GM12878 (cell line): ENCODE measurements around the gene CDK5RAP3.

Source experiments
- CBFB ChIP-seq: IDR thresholded peaks from 2 replicates; pipeline ENCODE4 v1.6.1; 2016; ENCODE audit warnings: antibody characterized with exemption, low read depth
- EP300 ChIP-seq, 2 experiments: fragments of 150-350 bp in 1 of 2; IDR thresholded peaks; 2 replicates each; pipeline ENCODE4 v1.6.1; 2011 to 2012; ENCODE audit warnings: low read depth in 2 of 2, low read length in 2 of 2, borderline replicate concordance in 1 of 2, improper control_type of control experiment in 1 of 2, inconsistent platforms in 1 of 2; ENCODE audit not compliant: control insufficient read depth in 1 of 2
- FOXM1 ChIP-seq: IDR thresholded peaks from 2 replicates; pipeline ENCODE4 v1.6.1; 2012; ENCODE audit warnings: low read depth, mild to moderate bottlenecking, inconsistent platforms, low read length, moderate library complexity
- POLR2A ChIP-seq: IDR thresholded peaks from 2 replicates; pipeline ENCODE4 v1.6.1; 2011; ENCODE audit warnings: low read depth, mild to moderate bottlenecking, low read length
- SMC3 ChIP-seq: IDR thresholded peaks from 2 replicates; pipeline ENCODE4 v1.6.1; 2011; ENCODE audit warnings: low read length, improper control_type of control experiment, borderline replicate concordance
- YY1 ChIP-seq: IDR thresholded peaks from 2 replicates; pipeline ENCODE4 v1.6.1; 2011; ENCODE audit warnings: low read depth, mild to moderate bottlenecking, low read length
- TF ChIP-seq, protein P1 (sequence below), 3 experiments: IDR thresholded peaks in 2 of 3; conservative IDR thresholded peaks in 1 of 3; 2 replicates each; pipeline ENCODE4 v1.5.1; 2011; ENCODE audit warnings: low read depth in 3 of 3, low read length in 3 of 3, mild to moderate bottlenecking in 3 of 3, control low read depth in 2 of 3, moderate library complexity in 2 of 3, inconsistent platforms in 1 of 3, mixed read lengths in 1 of 3; ENCODE audit not compliant: control insufficient read depth in 2 of 3, insufficient read depth in 1 of 3; ENCODE audit errors: extremely low read depth in 1 of 3
- TF ChIP-seq, protein P2 (sequence below): fragments of 450-650 bp; IDR thresholded peaks from 2 replicates; pipeline ENCODE4 v1.6.1; 2016; ENCODE audit warnings: mild to moderate bottlenecking

DNA sequence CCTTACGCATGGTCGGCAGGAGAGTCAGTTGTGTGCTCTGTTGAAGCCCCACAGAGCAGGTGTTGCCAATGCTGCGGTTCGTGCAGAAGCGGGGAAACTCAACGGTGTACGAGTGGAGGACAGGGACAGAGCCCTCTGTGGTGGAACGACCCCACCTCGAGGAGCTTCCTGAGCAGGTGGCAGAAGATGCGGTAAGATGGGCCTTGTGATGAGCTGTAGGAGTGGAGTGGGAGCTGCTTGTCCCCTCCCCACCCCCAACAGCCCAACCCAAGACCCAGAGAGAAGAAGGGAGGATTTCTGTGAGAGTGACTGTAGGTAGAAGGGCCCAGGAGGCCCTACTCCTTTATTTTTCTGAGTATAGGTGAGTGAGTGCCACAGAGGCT is 4.9 kb downstream of the CDK5RAP3 start:
- TF ChIP-seq EP300 (IDR thresholded peaks at IDR 0.05; ENCODE audit: borderline replicate concordance in 1 of 2, control insufficient read depth in 1 of 2, low read depth in 2 of 2, low read length in 2 of 2): no peak
- TF ChIP-seq, protein P1, sequence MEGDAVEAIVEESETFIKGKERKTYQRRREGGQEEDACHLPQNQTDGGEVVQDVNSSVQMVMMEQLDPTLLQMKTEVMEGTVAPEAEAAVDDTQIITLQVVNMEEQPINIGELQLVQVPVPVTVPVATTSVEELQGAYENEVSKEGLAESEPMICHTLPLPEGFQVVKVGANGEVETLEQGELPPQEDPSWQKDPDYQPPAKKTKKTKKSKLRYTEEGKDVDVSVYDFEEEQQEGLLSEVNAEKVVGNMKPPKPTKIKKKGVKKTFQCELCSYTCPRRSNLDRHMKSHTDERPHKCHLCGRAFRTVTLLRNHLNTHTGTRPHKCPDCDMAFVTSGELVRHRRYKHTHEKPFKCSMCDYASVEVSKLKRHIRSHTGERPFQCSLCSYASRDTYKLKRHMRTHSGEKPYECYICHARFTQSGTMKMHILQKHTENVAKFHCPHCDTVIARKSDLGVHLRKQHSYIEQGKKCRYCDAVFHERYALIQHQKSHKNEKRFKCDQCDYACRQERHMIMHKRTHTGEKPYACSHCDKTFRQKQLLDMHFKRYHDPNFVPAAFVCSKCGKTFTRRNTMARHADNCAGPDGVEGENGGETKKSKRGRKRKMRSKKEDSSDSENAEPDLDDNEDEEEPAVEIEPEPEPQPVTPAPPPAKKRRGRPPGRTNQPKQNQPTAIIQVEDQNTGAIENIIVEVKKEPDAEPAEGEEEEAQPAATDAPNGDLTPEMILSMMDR (IDR thresholded peaks at IDR 0.05 in 2 of 3, conservative IDR thresholded peaks at IDR 0.05 in 1 of 3; ENCODE audit: control insufficient read depth in 2 of 3, extremely low read depth in 1 of 3, insufficient read depth in 1 of 3, low read depth in 3 of 3, low read length in 3 of 3): no peak
- TF ChIP-seq CBFB: no peak
- TF ChIP-seq, protein P2, sequence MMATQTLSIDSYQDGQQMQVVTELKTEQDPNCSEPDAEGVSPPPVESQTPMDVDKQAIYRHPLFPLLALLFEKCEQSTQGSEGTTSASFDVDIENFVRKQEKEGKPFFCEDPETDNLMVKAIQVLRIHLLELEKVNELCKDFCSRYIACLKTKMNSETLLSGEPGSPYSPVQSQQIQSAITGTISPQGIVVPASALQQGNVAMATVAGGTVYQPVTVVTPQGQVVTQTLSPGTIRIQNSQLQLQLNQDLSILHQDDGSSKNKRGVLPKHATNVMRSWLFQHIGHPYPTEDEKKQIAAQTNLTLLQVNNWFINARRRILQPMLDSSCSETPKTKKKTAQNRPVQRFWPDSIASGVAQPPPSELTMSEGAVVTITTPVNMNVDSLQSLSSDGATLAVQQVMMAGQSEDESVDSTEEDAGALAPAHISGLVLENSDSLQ: no peak
- no peak for TF ChIP-seq POLR2A
- no peak for TF ChIP-seq FOXM1
- TF ChIP-seq SMC3: no peak
- TF ChIP-seq YY1: no peak
